Fibroblast of the aortic adventitia (primary cell): ENCODE data around the gene BRCA2. TPM values are rescaled to one million over a fixed set of nuclear protein-coding genes. Genes with fewer than 3 reads are reported as not detected.

Experiments
- DNase-seq: peaks from one replicate; pipeline ENCODE4 v3.0.0-alpha.2; 2010; ENCODE audit warnings: low read depth
- H3K4me3 ChIP-seq: 2 replicates; pipeline ENCODE4 v1.5.1; 2011; ENCODE audit warnings: low read depth, mild to moderate bottlenecking, control low read depth, low read length, moderate library complexity
- CTCF ChIP-seq: IDR thresholded peaks from 2 replicates; pipeline ENCODE4 v1.5.1; 2011; ENCODE audit warnings: mild to moderate bottlenecking, low read length, control low read depth, inconsistent platforms; ENCODE audit not compliant: insufficient read depth
- total RNA-seq: library from RNA; depleted of rRNA; stranded (reverse); fragments of >200 nt; gene quantifications from 2 replicates; pipeline ENCODE4 v1.2.3, GENCODE V29; 2012; ENCODE audit warnings: low replicate concordance

Gene BRCA2
- total RNA-seq, 1 donor, result 23.1 TPM

DNA sequence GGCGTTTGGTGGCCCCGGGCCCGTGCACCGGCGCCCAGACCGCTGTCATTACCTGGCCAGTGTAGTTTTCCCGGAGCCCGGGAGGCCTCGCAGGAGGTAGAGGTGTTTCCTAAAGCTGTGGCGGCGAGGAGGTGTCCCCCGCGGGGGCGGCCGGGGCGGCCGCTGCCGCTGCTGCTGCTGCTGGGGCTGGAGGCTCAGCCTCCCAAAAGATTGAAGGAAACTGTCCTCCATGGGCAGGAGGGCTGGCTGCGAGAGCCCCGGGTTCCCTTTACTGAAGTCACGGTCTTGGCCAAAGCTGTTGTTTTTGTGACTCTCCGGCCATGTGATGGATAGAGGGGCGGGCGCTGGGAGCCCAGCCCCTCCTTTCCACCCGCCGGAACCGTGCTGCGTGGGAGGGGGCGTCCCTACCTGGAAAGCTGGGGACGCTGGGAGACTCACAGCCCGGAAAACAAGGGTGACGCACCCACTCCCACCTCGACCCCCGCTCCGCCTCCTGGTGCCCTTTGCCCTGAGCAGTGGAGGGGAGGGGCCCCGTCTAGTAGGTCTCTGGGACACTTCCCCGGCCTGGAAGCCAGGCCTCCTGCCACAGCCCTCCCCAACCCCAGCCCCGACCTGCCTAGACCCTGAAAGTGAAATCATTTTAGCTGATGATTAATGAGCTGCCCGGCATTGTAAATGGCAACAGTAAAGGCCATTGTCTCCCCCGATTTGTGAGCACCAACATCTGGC, 112.7 kb downstream of the BRCA2 start, which contains the start of gene N4BP2L1:
Gene N4BP2L1 (minus strand): TSS at position 279 of the 729 bp plus-strand sequence. CDS start 48 bp downstream, at position 231.
- peak; percentile 36 for DNase-seq
- no peak for TF ChIP-seq CTCF
- peak within 1 kb of the TSS; percentile 66 for H3K4me3 ChIP-seq

DNA sequence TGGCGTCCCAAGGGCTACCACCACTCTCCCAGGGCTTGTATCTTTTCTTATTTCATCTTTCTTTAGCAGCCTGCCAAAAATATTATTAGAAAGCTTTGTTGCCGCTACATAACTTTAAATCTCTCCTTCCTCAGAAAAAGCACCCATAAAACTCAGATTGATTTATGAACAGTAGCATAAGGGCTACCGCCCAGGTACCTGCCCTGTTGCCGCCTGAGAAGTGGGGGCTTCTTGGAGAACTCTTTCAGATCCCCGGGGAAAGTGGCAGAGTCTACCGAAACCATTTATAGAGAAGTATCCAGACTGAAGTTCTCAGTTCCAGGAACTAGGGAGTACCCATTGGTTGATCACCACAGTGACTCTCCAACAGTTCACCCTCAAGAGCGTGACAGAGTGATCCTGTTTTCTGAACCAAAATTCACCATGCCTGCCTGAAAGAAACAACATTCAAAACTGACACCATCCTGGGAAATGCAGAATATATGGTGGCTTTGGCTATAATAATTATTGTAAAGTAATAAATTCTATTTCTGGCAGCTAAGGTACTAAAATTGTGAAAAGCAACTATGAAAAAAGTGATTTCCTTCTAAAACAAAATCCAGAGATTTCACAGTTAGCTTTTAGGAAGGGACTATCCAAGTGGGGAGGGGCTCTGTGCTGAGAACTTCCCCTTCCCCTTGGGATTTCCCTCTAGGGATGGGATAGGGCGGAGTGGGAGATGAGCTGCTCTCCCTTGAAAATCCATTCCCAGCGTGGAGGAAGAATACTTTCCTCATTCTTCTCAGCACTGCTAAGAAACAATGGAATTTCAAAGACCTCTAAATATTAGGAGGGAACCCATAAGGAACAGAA, 113.5 kb downstream of the BRCA2 start:
- DNase-seq, result no peak
- H3K4me3 ChIP-seq, result peak overlapping the region; percentile 66
- TF ChIP-seq CTCF, result no peak

DNA sequence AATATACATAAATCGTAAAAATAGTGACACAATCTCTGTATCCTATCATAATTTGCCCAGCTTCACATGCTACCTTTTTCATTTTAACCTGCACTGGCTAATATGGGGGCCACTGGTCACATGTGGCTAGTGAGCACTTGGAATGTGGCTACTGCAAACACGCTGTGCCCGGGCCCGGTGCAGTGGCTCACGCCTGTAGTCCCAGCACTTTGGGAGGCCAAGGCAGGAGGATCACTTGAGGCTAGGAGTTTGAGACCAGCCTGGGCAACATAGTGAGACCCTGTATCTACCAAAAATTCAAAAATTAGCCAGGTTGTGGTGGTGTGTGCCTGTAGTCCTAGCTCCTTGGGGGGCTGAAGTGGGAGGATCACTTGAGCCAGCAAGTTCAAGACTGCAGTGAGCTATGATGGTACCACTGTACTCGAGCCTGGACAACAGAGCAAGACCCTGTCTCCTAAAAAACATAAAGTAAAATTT, 114.2 kb downstream of the BRCA2 start:
- H3K4me3 ChIP-seq, result no peak overlapping the region
- TF ChIP-seq CTCF, result no peak

GRCh38 chr13:32430018-32430747, 114.9 kb downstream of the BRCA2 start:
- no peak overlapping the region for H3K4me3 ChIP-seq
- DNase-seq, result no peak
- TF ChIP-seq CTCF, result no peak

More for the DNA sequence above, 114.2 kb downstream of the BRCA2 start:
- no peak for DNase-seq

DNA sequence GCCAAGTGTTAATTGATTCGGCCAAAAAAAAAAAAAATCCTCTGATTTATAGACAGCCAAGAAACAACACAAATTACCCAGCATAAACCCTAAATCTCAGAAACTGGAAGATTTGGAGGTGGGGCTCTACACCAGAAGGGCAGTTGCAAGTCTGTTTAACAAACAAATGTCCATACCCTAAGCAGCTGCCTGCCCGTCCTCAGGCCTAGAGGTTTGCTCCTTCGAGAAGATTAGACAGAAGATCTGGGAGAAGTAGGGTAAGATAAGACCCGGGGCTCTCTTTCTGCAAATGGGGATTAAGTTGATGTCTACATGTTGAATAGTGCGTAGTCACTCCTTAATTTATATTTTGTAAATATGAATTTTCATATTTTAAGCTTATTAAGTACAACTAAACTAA, 116.1 kb downstream of the BRCA2 start:
- no peak overlapping the region for H3K4me3 ChIP-seq
- TF ChIP-seq CTCF, result no peak
- no peak for DNase-seq

- H3K4me3 ChIP-seq, result no peak overlapping the region
- DNase-seq, result no peak
- no peak for TF ChIP-seq CTCF
Observed at GRCh38 chr13:32432856-32433255, 117.5 kb downstream of the BRCA2 start.
